ENCODE results near the gene JMJD8.

JMJD8 gene

DNA sequence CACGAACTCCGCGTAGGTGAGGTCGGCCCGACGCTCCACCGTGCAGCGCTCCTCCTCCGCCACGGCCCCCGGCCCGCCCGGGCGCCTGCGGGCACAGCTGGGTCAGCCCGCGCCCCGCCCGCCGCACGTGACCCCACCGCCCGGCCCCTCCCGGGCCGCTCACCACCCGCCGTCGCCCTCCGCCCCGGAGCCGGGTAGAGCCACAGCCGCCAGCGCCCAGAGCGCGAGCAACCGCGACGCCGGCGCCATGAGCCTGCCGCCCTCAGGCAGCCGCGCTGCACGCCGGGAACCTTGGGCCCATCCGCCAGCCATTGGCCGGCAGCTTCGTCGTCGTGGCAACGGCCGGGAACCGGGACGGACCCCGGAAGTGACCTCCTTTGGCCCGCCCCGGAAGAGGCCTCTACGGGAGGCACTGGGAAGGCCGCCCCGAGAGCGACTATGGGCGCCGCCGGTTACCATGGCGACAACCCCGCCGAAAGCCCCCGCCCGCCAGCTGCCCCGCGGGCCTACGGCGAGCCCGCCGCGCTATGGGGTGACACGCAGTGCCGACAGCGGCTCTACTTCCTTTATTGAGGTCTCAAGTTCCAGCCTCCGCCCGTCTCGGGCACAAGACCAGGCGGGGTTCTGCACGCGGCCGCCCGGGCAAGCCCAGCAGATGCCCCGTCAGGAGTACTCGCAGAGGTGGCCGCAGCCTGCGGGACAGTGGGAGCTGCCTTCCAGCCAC is at the start of gene JMJD8:
Gene JMJD8, minus strand, starts transcription at position 264 of the 724 bp plus-strand sequence. Its CDS starts 15 bp downstream, at position 249.
- DNase-seq = peak; percentile 95 to 96

DNA sequence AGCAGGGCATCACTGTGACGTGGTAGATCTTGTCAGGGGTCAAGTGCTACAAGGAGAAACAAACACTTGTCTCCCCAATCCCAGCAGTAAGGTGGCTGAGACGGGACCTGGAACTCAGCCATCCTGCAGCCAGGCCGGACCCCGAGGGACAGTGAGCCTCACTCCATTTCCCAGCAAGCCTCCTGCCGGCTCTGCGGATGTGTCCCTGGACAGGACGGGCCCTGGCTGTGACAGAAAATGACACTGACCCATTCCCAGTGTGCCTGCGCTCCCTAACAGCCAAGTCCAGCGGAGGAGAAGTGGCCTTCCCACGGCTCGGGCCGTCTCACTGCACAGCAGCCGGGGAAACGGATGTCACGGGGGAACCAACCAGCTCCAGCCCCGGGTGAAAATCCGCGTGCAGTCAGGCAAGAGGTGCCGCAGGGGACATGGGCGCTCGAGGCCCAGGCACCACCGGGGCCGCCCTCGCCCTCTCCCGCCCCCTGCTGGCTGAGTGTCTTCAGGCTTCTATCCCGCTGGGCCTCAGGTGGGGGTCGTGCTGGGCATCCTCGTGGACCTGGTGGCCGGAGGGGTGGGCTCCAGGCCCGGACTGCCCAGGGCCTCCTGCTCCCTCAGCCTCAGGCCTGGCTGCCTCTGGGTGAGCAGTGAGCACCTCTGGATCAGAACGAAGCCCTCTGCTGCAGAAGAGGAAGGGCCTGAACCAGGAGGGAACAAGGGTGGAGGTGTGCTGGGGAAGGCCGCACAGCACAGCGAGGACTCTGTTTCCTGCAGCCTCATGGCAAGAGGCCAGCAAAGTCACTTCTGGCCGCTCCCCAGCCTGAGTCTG is 49.5 kb upstream of the JMJD8 start:
- peak; percentile 35 to 48 for DNase-seq

DNA sequence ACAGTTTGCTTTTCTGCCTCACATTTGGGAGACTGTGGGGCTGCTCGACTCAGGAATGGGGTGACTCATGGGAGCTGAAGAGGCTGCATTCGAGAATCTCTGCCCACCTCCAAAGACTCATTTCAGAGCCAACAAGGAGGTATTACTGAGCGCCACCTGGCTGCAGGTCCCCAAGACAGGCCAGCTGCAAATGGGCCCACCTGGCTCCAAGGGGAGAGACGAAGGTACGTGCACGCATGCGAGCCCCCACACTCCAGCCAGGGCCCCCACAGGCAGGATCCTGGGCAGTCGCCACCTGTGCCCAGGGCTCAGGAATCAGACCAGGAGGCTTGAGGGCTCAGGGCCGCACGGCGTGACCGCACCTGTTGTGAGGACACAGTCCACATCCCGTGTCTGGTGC is 48.8 kb upstream of the JMJD8 start:
- DNase-seq = no peak

- DNase-seq = no peak
Measured at GRCh38 chr16:732332-732731, 48.2 kb upstream of the JMJD8 start.

GRCh38 chr16:730666-731509 is 46.8 kb upstream of the JMJD8 start:
- DNase-seq = no peak

GRCh38 chr16:729768-730665 is 45.9 kb upstream of the JMJD8 start:
- no peak for DNase-seq

DNA sequence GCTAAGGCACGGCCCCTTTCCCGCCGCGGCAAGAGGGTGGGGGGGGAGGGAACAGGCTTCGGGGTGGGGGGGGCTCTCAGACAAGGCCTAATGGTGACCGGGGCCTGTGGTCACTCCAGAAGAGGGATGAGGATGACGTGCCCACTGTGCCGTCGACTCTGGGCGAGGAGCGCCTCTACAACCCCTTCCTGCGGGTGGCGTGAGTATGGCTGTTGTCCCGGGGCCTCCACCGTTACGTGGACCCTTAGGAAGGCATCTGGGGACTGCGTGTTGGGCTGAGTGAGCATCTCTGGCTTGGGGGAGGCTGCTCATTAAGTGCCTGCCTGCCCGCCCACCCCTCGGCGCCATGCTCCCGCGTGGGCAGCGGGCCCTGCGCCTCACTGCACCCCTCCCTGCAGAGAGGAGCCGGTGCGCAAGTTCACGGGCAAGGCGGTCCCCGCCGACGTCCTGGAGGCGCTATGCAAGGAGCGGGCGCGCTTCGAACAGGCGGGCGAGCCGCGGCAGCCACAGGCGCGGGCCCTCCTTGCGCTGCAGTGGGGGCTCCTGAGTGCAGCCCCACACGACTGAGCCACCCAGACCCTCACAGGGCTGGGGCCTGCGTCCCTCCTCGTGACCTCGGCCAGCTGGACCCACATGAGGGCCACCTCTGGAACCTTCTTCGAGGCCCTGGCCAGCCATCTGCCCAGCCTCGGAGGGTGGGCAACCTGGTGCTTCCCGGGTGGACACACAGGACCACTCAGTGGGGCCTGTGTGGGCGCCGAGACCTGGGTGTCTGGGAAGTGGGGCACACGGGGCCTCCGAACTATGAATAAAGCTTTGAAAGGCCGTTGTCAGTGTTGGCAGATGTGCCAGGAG is 45.0 kb upstream of the JMJD8 start:
- no peak for DNase-seq

DNA sequence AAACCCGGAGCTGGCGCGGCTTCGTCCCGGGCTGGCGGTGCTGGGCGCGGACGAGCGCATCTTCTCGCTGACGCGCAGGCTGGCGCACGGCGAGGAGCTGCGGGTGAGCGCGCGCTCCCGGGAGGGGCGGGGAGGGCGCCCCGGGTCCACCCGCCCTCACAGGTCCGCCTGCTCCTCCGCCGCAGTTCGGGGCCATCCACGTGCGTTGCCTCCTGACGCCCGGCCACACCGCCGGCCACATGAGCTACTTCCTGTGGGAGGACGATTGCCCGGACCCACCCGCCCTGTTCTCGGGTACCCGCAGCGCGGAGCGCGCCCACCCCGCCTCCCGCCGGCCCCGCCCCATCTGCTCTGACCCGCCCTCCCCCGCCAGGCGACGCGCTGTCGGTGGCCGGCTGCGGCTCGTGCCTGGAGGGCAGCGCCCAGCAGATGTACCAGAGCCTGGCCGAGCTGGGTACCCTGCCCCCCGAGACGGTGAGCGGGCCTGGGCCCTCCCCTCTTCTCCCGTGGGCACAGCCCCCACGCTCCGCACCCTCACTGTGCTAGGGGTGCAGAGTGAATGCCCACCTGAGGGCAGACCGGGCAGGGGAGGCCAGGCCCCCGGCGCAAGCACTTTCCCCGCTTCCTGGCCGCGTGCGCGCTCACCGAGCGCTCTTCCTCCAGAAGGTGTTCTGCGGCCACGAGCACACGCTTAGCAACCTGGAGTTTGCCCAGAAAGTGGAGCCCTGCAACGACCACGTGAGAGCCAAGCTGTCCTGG is 44.2 kb upstream of the JMJD8 start:
- DNase-seq = peak; percentile 48 to 52

DNA sequence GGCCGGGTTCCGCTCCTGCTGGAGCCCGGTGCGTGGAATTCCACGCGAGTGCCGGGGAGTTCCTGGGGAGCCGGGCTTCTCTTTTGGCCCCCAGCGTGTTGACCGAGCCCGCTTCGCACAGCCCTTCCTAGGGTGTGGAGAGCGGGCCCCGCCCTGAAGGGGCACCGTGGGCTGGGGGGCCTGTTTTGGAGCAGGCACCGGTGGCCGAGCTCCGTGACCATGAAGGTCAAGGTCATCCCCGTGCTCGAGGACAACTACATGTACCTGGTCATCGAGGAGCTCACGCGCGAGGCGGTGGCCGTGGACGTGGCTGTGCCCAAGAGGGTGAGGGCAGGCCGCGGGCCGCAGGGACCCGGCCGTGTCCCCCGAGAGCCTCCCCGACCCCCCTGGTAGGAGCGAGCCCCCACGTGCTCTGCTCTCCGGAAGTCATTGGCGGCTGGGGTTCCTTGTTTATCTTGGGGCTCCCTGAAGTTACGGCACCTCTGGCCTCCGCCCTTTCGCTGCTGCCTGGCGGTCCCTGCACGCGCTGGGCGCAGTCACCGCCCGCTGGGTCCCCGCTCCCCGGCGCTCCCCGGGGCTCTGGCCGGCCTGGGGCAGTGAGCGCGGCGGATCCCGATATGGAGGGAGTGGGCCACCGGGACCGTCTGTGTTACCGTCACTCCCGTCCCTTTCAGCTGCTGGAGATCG is 43.3 kb upstream of the JMJD8 start:
- no peak for DNase-seq

GRCh38 chr16:726438-727290 is 42.5 kb upstream of the JMJD8 start, which contains the start of the genes CCDC78 and HAGHL:
CCDC78 (minus strand) TSS chr16:726443; CDS start chr16:726367, 76 bp downstream.
HAGHL (plus strand) TSS chr16:727106; CDS start chr16:727510, 404 bp downstream.
- peak; percentile 49 to 54 for DNase-seq

DNA sequence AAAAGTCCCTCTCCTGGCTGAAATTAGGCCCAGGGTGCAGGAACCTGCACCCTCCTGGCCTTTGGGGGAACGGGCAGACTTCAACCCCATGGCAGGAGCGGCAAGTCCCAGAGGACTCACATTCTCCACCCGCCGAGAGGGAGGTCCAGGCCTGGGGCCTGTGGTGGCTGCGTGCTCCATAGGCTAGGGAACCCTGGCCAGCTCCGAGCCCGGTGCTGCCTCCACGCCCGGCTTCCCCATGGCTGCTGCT is 42.0 kb upstream of the JMJD8 start:
- no peak for DNase-seq

DNA sequence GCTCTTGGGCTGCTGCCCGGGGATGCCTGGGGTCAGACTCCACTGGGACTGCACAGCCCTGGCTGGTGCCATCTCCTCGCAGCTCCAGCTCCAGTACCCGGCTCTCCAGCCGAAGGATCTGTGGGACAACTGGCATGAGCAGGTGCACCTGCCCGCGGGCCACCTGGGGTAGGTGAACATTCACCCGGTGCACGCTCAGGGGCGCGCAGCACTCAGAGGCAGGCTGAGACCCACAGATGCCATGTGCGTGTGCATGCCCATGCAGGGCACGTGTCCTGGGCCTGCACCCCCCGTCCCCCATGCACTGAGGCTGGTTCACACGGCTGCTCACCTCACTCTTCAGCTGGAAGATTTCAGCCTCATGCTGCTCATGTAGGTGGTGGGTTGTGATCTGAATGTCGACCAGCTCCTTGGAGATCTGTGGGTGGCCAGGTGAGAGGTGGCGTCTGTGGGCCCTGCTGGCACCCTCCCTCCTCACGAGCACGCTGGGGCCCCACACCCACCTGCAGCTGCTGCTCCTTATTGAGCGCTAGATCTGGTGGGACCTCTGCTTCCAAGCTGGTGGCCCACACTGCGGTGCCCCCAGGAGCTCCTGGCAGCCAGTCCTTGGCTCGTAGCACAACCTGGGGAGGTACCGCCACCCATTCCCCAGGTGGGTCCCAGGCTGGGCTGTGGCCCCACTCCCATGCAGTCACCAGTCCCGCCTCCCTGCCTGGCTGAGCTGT is 41.5 kb upstream of the JMJD8 start:
- DNase-seq = no peak

- no peak for DNase-seq
Measured at GRCh38 chr16:725041-725376, 40.9 kb upstream of the JMJD8 start.

DNA sequence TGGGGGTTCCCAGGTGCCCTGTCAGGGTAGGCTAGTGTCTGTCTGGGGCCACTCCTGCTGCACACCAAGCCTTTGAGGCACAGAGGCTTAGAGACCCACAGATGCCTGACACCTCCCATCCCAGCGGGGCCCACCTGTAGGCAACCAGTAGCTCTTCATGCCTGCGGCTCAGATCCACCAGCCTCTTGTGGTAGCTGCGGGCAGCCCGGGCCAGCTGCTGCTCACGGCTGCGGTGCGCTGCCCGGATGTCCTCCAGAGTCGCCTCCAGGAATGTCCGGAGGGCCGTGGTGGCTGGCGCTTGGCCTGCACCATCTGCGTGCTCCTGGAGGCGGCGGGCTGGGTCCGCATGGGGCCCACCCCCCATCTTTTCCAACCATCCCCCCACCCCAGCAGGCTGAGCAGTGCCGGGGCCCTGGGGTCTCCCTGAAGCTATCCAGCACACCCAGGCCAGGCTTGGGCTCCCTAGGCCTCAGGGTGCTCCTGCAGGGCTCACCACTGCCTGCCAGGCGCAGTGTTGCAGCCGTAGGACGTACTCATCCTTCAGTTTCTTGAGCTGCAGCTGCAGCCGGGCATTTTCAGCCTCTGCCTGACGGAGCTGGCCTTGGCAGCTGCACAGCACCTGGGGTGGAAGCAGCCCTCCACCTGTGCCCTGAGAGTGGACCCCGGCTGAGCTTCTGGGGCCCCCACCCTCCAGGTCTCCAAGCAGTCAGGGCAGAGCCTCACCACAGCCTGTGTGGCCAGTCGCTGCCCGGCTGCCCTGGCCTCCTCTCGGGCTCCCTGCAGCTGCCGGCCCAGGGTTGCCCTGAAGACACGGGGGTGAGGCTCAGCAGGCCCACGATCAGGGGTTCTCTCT is 40.3 kb upstream of the JMJD8 start:
- no peak for DNase-seq

DNA sequence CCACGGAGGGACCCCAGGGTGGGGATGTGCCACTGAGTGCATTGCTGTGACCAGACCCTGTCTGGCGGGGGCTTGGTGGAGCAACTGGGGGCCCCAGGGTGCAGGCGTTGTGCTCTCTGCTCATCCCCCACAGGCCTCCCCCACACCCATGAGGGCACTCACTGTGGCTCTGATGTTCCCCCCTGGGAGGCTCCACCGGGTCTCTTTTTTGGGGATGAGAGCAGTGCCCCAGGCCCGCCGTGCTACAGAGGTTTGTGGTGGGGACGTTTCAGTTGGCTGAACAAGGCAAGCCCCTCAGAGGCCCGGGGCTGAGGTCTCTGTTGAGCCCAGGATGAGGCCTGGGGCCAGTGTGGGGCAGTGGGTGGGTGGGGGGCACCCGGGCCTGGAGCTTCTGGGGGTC is 39.6 kb upstream of the JMJD8 start:
- no peak for DNase-seq

DNA sequence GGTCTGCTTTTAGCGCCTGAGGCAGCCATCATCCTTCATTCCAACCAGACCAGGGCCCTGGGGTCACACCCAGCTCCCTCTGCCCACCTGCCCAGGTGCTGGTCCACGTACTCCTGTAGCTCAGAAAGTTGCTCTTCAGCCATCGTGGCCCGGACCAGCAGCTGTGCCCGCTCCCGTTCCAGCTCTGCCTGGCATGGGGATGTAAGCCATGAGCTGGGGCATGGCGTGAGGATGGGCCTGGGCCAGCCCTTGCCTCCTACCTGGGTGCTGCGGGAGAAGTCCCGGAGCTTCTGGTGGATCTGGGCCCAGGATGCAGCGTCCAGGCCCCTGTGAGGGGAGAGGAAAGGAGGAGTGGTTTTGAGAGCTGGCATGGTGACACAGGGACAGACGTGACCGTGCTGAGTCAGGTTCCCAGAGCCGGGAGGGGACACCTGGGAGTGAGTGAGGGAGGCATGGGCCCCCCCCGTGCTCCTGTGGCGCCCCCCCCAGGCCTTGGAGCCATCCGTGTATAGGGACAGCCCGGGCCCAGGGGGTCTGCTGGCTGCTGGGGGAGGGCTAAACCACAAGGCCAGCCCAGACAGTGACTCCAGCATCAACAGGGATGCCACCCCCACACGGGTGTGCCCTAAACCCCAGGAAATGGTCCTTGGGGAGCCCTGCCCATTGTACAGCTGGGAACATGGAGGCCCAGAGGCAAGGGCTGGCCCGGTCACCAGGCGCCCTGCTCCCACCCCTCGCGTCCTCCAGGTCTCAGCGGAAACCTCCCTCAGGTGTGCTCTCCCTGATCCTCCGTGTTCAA is 38.9 kb upstream of the JMJD8 start:
- no peak for DNase-seq
